Measurements from ENCODE around the gene REXO5.

- TF ChIP-seq CTCF (IDR thresholded peaks at IDR 0.05; ENCODE audit: low read length) (no peak), EZH2 (optimal IDR thresholded peaks at IDR 0.05; ENCODE audit: low read depth, low read length) (no peak)
Measured at GRCh38 chr16:20765732-20766131, 40.6 kb upstream of the REXO5 start.

Data from MM.1S (cell line).